Stromal cell of bone marrow (primary cell): ENCODE data around the gene GCLC.
A peak's percentile ranks its signal among the peaks of the same experiment; 100 is the strongest.
"Not testable (repeated sequence)": the region's sequence is repeated elsewhere in the genome, so short reads cannot be mapped to it uniquely, and the experiment has no call there.

Experiments used
- DNase-seq: peaks from one replicate; pipeline ENCODE4 v3.0.0-alpha.2; 2012; ENCODE audit warnings: low read depth

GCLC gene

DNA sequence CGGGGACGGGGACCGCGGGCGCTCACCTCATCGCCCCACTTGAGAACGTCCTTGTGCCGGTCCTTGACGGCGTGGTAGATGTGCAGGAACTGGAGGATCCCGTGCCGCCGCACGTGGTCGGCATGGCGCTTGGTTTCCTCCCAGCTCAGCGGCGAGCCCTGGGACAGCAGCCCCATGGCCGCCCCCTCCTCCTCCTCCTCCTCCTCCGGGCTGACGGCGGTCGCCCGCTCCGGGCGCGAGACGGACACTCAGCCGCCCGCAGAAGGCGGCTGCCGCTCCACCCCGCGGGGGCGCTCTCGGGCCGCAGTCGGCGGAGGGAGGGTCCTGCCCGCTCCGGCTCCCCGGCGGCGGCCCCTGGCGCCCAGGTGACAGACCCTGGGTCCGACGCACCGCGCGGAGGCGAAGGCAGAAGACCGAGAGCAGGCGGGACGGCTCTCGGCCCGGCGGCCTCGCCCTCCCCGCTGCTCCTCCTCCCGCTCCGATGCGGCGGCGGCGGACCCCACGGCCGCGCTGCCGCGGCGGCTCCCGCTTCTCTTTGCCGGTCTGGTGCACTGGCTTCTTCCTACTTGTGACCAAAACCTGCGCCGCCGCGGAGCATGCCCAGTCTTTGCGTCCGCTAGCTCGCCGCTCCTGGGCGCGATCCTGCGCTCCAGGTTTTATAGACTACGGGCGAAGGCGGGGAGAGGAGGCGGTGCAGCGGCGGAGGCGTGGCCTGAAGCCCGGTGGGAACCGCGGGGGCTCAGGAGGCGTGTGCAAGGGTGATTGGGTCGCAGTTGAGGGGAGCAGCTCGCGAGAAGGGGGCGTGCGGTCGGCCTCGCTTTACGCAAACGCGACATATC lies at the start of gene GCLC:
TSS of gene GCLC (minus strand) at position 632 of the 839 bp plus-strand sequence. CDS start at position 176, 456 bp downstream.
- peak; percentile 90 for DNase-seq

DNA sequence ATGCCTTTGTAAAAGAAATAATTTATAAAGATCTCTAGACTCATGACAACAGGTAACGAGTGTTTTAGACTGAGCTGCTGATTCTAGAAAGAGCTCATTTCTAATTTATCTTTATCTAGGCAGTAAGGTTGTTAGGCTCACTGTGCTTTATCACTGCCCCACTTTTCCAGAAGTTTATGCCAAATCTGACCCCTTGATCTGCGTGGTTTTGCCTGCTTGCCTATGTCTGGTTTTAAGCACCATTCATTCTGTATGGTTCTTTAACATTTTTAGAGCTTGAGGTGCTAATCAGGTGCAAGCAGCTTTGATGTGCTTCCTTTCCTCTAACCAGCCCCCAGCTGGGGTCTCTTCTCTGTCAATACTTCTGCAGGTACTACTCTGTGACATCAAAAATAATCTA lies 49.7 kb upstream of the GCLC start:
- DNase-seq, result no peak

DNA sequence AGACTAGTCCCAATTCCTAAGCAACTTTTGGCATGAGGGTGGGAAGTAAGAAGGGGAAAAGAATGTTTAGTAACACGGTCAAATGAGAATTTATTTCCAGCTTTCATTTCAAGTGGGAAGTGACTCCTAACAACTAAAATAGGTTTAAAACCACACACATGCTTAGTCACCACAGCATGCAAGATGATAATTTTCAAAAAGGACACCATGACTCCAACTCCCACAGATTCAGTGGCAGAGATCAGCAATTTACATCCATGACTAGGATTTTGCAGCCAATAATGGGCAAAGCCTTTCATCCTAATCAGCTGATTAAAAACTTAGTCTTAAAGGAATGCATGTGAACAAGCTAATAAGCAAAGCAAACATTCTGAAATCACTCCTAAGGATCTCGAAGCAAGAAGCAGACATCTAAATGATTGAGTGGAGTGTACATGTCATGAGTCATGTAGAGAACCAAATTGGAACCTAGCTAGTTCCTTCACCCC lies 48.1 kb upstream of the GCLC start:
- peak; percentile 79 for DNase-seq

DNA sequence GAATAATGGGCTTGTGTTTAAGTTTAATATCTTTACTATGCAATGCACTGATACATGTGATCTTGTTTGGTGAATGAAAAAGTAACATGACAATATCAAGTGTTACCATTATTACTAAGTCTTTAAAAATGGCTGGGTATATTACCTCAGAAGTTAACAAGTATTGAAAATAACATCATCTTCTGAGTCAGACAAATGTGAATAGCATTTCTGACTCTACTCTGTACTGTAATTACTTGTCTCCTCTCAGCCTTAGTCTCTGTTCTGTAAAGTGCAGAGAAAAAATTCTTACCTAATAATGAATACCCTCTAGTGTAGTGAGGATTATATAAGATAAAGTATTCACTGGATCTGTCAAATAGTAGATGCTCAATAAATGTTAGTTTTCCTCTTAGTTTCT lies 47.0 kb upstream of the GCLC start:
- no peak for DNase-seq

DNA sequence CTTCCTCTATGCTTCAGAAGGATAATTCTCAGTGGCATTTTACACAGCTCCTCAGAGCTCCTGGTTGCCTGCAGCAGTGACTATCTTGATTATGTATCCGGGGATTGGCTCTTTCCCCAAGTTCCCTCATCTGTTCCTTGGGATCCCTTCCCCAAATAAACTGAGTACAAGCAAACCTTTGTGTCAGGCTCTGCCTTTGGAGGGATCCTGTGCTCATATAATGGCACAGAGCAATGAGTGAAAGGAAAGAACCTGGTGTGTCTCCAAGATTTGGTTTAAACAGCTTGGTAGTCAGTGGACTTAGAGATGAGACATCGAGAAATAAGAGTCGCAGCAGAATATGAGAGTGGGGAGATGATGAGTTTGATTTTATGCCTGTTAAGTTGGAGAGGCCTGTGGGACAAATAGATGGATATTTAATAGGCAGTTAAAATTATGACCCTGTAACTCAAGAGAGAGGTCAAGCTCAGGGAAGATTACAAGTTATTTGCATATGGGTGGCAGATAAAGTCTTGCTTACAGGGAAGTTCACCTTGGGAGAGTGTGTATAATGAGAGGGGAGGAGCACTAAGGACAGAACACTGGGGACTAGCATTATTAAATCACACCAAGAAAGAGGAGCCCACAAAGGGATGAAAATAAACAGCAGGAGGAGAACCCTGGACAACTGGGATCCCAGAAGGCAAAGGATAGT lies 44.1 kb upstream of the GCLC start:
- no peak for DNase-seq

DNA sequence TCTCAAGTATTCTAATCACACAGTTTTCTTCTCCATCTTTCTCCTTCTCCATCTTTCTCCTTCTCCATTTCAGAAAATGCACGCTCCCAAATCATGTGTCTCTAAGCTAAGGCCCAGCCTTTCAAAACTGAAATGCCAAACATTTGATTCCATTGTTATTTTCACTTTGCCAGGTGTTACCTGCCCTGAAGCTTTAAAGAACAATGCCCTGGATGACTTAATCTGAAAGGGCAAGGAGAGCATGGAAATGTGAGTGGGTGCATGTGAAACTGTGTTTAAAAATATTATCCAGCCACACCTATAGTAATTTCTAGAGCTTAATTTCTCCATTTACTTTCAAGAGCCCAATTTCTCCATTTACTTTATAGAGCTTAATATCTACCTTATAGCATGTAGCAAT lies 42.4 kb upstream of the GCLC start:
- DNase-seq, result no peak

DNA sequence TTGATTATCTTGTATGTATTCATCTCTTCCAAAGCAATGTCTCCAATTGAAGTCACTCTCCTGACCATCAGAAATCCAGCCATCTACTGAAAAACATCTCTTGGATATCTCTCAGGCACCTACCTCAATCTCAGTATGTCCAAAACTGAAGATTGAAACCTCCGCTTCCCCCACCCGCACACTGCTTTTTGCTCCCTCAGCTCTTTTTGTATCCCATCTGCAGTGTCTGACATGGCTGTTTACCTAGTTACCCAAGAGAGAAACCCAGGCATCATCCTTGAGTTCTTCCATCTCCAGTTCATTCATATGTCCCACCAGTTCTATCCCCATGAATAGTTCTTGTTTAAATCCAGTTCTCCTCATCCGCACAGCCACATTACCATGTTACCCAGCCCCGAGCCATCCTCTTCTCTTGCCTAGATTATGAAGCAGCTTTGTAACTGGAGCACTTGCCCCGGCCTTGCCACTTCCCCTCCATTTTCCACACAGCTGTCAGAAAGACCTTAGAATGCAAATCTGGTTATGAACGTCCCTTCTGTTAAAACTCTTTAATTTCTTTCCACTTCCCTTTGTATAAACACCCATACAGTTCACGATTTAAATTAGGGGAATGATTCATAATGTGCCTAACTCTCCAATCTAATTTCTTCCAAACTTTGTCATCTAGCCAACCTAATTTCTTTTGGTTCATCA lies 40.5 kb upstream of the GCLC start:
- no peak for DNase-seq

DNA sequence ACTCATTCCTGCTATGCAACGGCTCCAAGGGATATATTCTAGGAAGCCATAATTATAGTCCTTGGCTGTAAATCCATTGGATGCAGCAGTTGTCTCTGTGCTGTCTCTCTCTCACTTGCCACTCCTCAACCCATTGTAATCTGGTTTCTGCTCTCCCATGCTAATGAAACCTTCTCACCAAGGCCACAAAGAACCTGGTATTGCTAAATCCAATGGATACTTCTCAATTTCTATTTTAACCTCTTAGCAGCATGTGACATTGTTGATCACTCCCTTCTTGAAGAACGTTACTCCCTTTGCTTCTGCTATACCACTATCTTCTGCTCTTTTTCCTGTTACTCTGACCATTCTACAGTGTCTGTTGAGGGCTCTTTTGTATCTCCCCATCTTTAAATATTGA lies 39.8 kb upstream of the GCLC start:
- DNase-seq, result no peak

DNA sequence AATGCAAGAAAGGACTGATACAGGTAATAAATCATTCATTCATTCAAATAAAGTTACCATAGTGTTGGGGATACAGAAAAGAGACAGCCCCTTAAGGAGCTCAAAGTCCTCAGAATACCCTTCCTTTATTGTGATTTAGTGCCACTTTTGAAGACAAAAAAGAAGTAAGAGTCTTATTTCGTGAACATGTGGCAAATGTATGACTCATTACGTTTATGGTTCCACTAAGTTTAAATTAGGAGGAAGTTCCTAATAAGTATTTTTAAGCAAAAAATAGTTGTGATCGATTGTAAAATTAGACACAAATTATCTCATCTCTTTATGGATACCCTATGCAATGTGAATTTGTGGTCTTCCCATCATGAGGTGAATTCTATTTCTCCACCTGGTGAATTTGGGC lies 38.5 kb upstream of the GCLC start:
- DNase-seq, result no peak

DNA sequence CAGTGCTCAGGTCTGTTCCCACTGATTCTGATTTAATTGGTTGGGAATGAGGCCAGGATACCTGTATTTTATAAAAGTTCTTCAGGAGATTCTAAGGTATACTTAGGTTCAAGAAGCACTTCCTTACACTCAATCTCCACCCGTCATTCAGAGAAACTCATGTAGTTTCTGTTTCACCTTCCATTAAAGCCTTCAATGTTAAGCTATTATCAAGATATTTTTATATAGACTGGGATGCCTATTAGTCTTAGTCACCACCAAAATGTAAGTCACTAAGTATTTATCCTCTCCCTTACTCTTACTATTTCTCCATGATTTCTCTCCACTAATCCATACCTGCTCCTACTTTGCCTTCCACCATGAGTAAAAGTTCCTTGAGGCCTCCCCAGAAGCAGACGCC lies 38.1 kb upstream of the GCLC start:
- DNase-seq, result no peak

DNA sequence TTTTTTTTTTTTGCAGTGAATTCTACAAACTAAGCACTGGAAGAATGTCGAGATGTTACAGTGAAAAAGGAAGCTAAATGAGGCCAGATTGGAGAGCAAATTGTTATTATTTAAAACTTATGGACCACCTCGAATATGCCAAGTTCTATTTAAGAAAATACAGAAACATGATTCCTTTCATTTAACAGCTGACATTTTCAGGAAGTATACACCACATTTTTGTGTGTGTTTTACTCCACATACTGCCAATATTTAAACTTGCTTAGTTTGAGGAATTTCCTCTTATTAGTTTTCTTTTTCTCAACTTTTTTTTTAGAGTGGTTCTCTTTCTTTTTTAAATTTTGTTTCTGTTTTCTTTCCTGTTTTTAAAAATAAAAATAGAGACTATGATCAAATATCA lies 37.0 kb upstream of the GCLC start:
- DNase-seq, result no peak

DNA sequence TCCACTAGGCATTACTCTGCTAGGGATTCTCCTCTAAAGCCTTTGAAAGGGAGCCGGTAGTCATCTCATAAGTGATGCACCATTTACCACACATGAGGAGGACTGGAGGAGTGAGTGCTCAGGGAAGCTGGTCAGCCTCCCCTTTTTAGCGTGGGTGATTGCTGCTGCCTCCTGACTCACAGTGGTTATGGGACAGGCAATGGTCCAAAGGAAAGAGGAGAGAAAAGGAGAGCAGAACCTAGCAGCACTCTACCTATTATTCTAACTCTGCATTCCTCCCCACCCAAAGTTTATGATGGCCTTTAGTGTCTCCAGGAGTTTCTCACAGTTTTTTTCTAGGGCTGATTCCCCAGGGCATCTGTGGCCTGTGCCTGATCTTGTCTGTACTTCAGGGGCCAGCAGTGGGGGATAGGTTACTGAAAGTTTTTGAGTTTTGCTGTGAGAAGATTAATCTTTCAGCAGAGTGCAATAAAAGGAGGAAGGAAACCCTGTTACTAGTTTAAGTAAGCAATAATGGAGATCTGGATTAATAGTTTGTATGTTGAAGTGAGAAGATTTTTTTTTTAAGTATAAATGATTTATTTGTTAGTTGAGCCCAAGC lies 36.4 kb upstream of the GCLC start:
- DNase-seq, result peak; percentile 78

DNA sequence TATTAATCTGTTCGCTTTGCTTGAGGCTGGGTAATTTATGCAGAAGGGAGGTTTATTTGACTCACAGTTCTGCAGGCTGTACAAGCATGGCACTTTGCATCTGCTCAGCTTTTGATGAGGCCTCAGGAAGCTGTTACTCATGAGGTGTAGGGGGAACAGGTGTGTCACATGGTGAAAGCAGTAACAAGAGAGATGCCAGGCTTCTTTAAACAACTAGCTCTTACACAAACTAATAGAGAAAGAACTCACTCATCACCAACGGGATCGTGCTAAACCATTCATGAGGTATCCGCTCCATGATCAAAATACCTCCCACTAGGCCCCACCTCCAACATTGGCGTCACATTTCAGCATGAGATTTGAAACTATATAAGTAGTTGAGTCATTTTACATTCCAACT lies 34.4 kb upstream of the GCLC start:
- DNase-seq, result no peak

DNA sequence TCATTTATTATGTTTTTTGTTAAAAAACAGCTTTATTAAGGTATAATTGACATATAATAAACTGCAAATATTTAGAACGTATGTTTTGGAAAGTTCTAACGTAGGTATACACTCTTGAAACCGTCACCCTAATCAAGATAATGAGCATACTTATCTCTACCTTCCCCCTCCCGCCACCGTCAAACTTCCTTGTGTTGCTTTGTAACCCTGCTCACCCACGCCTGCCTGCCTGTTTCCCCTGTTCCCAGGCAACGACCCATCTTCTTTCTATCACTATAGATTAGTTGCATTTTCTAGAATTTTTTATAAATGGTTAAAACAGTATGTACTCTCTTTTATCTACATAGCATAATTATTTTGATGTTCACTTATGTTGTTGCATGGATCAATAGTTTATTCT lies 33.5 kb upstream of the GCLC start:
- no peak for DNase-seq

DNA sequence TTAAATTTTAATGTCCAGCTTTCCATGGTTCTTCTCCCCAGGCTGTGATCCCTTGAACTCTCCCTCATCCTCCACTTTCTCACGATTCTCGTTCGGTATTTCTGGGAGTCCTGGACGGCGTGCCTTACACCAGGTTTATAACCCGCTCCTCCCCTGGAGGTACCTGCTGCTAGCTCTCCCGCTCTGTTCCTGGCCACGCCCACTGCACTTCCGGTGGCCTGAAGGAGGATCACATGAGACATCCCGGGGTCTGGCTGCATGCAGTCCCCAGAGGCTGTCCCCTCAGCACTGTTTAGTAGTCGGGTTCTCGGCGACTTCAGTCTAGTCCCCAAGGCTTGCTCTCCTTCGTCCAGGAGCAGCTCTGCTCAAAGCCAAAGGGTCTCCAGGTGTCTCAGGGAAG lies 28.4 kb upstream of the GCLC start:
- DNase-seq, result no peak

DNA sequence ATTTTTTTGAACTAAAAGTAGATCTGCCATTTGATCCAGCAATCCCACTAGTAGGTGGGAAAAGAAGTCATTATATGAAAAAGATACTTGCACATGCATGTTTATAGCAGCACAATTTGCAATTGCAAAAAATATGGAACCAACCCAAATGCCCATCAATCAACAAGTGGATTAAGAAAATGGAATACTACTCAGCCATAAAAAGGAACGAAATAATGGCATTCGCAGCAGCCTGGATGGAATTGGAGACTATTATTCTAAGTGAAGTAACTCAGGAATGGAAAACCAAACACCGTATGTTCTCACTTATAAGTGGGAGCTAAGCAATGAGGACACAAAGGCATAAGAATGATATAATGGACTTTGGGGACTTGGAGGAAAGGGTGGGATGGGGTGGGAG lies 27.5 kb upstream of the GCLC start:
- DNase-seq, result not testable (repeated sequence)

DNA sequence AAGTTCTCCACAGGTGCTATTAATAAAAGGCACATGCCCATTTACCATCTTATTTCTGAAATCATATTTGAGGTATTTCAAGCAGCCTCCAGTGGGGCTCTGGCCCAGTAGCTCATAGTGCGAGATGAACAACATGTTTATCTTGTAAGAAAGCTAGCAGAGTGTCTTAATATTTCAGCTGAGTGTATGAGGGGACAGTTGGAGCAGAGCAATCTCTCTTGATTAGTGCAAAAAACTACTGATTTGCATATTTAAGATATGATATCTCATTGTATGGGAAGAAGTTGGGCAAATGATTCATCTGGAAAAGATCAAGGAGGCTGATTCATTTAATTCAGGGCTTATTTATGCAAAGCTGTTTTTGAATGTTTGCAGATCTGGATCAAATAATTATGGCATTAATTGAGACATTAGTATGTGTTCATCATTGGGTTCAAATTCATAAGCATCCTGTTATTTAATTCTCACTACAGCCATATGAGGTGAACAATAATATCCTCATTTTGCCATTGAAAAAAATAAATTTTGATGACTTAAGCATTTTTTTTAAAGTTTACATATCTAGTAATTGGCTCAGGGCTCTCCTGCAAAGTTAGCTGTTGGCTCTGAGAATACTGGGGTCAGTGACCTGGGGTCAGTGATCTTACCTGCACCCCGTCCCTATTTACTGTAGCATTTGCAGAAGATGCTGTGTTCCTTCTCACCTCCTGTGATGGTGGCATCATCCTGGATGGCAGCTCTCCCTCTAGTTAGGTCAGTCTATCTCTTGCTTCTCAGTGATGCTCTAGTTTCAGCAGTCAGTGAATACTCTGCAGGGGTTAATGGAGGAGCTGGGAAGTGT lies 24.1 kb upstream of the GCLC start:
- no peak for DNase-seq

DNA sequence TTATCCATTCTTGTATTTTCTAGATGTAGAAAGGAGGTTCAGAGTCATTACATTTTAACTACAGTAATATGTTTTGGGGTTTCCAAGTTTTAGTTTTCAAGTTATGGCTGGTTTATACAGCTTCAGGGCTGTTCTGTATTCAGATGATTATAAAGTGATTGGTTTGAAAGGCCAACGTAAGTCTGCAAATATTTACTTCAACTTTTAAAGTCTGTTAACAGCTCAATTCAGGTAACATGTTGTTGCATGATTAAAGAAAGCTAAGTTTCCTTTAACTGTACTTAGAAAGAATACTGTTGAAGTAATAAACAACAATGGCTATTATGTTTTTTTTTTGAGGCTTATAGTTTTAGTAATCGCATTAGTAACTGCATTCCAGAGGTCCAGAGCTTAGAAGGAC lies 22.8 kb upstream of the GCLC start:
- DNase-seq, result no peak

DNA sequence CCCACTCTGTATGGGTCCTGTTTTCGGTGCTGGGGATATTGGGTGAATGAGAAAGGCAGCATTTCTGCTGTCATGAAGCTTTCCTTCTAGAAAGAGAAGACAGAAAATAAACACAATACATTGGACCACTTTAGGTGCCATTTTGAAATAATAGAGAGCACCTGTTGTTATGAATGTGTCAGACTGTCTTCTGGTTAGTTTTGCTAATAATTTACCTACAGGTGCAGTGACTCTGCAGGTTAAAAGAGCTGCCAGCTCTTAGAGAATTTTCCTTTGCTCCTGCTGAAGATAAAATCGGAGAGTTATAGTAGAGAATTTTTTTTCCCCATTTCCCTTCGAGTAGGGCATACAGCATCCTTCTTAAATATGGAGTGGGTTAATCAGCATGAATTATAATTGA lies 21.9 kb upstream of the GCLC start:
- DNase-seq, result no peak

DNA sequence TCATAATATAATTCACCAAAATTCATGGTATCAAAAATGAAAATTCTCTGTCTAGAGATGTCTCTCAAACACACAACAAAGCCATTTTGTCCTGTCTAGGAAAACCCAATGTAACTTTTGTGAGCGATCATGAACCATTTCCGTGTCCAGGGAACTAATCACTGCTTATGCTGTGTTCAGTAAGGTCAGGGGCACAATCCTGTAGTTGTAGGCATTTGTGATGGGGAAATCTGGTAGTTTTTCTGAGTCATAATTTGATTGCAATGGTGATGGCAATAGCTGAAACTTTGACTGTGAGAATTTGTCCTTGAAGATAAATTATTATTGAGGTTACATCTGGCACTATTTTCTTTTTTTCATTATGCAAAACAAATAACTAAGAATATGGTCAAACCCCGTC lies 21.0 kb upstream of the GCLC start:
- no peak for DNase-seq

DNA sequence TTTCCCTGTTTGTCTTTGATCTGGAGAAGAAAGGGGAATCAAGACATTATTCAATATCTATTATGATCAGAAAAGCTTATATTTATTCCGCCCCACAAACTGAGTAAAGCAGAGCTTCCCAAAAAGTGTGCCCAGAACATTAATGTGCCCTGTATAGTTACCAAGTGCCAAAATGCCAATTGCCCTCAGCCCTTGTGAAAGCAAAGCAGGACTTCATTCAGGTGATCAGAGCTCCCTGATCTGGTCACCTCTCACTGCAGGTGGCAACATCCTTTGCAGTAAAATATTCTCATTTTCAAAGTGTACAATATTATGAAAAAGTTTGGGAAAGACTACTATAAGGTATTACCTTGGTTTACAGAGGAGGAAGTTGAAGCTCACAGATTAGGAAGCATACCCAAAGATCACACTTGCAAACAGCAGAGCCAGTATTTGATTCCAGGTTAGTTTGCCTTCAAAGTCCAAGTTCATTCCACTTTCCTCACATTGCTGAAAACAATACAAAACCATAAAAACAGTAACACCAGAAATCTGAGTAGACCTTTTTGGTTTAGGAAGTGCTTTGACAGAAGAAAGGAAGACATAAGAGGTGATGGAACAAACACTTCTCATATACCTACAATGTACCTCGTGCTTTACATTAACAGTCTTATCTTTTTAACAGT lies 19.6 kb upstream of the GCLC start:
- DNase-seq, result no peak
